BJ (cell line): ENCODE data around the gene PPP1R14C. TPM values are rescaled to one million over a fixed set of nuclear protein-coding genes. Genes with fewer than 3 reads are reported as not detected.
A peak's percentile ranks its signal among the peaks of the same experiment; 100 is the strongest.

ENCODE experiments used
- CTCF ChIA-PET: fragments of 350-600 bp; formaldehyde crosslinking; extraction: SDS; loops from one replicate; lab custom pipeline; 2021; ENCODE audit warnings: antibody characterized with exemption, inconsistent platforms; lab: Yijun Ruan, JAX
- POLR2A ChIA-PET: fragments of 300-600 bp; sonication (Branson Sonifier 250); formaldehyde crosslinking; extraction: SDS; loops from one replicate; lab custom pipeline; 2021; ENCODE audit warnings: antibody characterized with exemption; lab: Charles Lee
- DNase-seq: peaks from one replicate; pipeline ENCODE4 v3.0.0-alpha.2; 2011; ENCODE audit warnings: low read depth
- H3K27me3 ChIP-seq: 2 replicates; pipeline ENCODE4 v1.6.0; 2011; ENCODE audit warnings: low read length; ENCODE audit not compliant: control insufficient read depth, insufficient read depth
- H3K36me3 ChIP-seq: 2 replicates; pipeline ENCODE4 v1.5.1; 2011; ENCODE audit warnings: low read length; ENCODE audit not compliant: control insufficient read depth, insufficient read depth
- H3K4me3 ChIP-seq: 2 replicates; pipeline ENCODE4 v1.5.1; 2011; ENCODE audit warnings: low read depth, mild to moderate bottlenecking, control low read depth, low read length
- CTCF ChIP-seq: IDR thresholded peaks from 2 replicates; pipeline ENCODE4 v1.5.1; 2011; ENCODE audit warnings: low read depth, mild to moderate bottlenecking, control low read depth, inconsistent platforms, low read length, moderate library complexity; ENCODE audit not compliant: insufficient read depth
- polyA plus RNA-seq: library from polyadenylated mRNA; depleted of rRNA; stranded (reverse); fragments of >200 nt; gene quantifications from 2 replicates; pipeline ENCODE4 v1.2.3, GENCODE V29; 2011

Gene PPP1R14C
- polyA plus RNA-seq, 1 experiment, result 0.05 TPM

- TF ChIP-seq CTCF, result no peak
- ChIA-PET POLR2A (no interaction called here), CTCF (interaction anchor here (0.5 kb wide), 1 partner anchor 230 kb away, joined by 5 read pairs; no protein-coding TSS in a partner anchor)
- Histone ChIP-seq H3K27me3 (no peaks in the 10 kb centered on the region), H3K36me3 (no peaks in the 10 kb centered on the region), H3K4me3 (no peak overlapping the region)
- DNase-seq, result no peak
Observed at GRCh38 chr6:150165020-150165702, 22.3 kb downstream of the PPP1R14C start.

DNA sequence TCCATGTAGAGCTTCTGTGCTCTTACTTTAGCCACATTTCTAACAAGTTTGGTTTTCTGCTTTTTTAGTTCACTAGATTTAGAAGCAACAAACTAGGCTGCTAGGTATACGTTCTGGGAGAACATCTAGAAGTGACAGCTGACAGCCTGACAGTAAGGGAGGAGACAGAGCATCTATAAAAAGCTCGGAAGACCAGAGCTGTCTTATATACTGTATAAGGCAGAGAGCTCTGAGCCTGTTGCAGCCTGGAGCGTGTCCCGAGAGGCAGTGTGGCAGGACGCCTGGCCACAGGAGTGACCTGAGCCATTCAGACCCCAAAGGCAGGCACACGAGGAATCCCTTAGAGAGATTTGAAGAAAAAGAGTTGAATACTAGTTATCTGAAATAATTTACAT, 24.6 kb downstream of the PPP1R14C start:
- H3K36me3 ChIP-seq, result no peaks in the 10 kb centered on the region
- no peak overlapping the region for H3K4me3 ChIP-seq
- DNase-seq, result no peak
- CTCF ChIA-PET, result no interaction called here
- POLR2A ChIA-PET, result no interaction called here
- no peaks in the 10 kb centered on the region for H3K27me3 ChIP-seq
- no peak for TF ChIP-seq CTCF

DNA sequence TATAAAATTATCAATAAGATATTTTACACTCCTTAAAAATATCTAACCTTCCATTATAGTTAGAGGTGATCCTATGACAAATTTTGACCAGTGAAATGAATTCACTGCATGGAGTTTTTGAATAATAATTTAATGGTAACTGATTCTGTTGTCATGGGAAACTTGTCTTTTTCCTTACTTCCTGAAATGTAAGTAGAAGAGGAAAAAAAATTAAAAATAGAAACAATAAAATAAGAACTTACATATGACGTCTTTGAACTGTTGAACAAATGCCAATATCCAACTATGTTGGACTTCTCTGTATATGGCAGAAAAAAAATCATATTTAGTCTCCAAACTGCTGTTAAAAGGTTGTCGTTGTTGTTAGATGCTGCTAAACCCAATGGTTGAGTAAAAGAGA, 26.3 kb downstream of the PPP1R14C start:
- TF ChIP-seq CTCF, result no peak
- CTCF ChIA-PET, result interaction anchor here (2.1 kb wide), 1 partner anchor 11 kb away, joined by 6 read pairs; no protein-coding TSS in a partner anchor

DNA sequence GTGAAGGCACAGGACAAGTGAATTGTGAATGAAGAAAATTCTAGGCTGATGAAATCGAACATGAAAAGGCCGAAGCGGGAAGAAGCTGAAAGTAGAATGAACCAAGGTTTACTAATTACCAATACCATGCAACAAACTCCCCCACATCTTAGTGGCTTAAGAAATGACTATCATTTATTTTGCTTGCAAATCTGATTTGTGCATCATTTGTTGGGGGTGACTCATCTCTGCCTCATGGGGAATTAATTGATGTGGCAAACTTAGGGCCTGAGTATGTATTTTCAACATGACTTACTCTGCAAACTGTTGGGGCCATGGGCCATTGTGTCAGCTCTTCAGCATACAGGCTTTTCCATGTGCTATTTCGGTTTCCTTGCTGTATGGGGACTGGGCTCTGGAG, 26.8 kb downstream of the PPP1R14C start:
- DNase-seq, result peak; percentile 38
- POLR2A ChIA-PET, result no interaction called here
- H3K4me3 ChIP-seq, result no peak overlapping the region

More for the DNA sequence above, 26.3 kb downstream of the PPP1R14C start:
- DNase-seq, result no peak
- Histone ChIP-seq H3K27me3 (no peaks in the 10 kb centered on the region), H3K36me3 (no peaks in the 10 kb centered on the region), H3K4me3 (no peak overlapping the region)
- POLR2A ChIA-PET, result no interaction called here

DNA sequence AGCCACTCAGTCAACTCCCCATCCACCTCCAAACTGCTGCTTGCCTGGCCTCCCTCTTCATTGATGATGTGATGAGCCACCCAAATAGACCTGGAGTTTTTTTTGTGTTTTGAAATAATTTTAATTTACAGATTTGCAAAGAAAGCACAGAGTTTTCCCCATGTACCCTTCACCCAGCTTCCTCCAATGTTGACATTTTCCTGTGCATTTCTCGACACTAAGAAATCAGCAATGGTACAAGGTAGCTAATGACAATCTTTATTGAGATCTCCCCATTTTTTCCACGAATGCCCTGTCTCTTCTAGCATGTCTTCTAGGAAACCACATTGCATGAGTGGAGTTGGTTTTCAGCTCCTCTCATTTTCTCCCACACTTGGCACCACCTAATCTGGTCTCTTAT, 30.1 kb downstream of the PPP1R14C start:
- H3K36me3 ChIP-seq, result no peaks in the 10 kb centered on the region
- ChIA-PET CTCF (interaction anchor here (0.6 kb wide), 1 partner anchor 19 kb away, joined by 3 read pairs; no protein-coding TSS in a partner anchor), POLR2A (no interaction called here)
- no peak for DNase-seq
- H3K27me3 ChIP-seq, result no peaks in the 10 kb centered on the region
- no peak overlapping the region for H3K4me3 ChIP-seq
- TF ChIP-seq CTCF, result no peak

More for the DNA sequence above, 26.8 kb downstream of the PPP1R14C start:
- Histone ChIP-seq H3K36me3 (no peaks in the 10 kb centered on the region), H3K27me3 (no peaks in the 10 kb centered on the region)
- no peak for TF ChIP-seq CTCF
- CTCF ChIA-PET, result interaction anchor here (2.1 kb wide), 1 partner anchor 11 kb away, joined by 6 read pairs; no protein-coding TSS in a partner anchor
